K562 (cell line): ENCODE results near the gene TAF10. TPM values are rescaled to one million over a fixed set of nuclear protein-coding genes. Genes with fewer than 3 reads are reported as not detected.

Experiments used
- ATAC-seq: fragments of 200-7000 bp; cut with Tn5 transposase; 3 replicates; pipeline ENCODE4 v1.9.1; 2020; ENCODE audit warnings: moderate library complexity
- BruUV-seq: library from RNA; stranded (reverse); fragments of 400-500 nt; replicated peaks from 2 replicates; lab custom pipeline; 2021; lab: Mats Ljungman, UMichigan
- CTCF ChIA-PET: fragments of 300-600 bp; formaldehyde crosslinking; extraction: SDS; loops from one replicate; lab custom pipeline; 2021; ENCODE audit warnings: low intra/inter-chr PET ratio; lab: Yijun Ruan, JAX
- POLR2A ChIA-PET: fragments of 300-600, 350-650 bp; sonication (Branson Sonifier 250); formaldehyde crosslinking; extraction: SDS; loops from one replicate; lab custom pipeline; 2021; ENCODE audit warnings: antibody characterized with exemption, inconsistent platforms; lab: Yijun Ruan, JAX
- DNase-seq, 4 experiments: peaks; one replicate each; pipeline versions ENCODE4 v3.0.0 to v3.0.0-alpha.2; 2011 to 2018; ENCODE audit warnings: low spot score in 3 of 4, mixed read lengths in 3 of 4; ENCODE audit errors: extremely low read depth in 1 of 4
- FAIRE-seq: peaks from 2 replicates; lab custom pipeline; 2011; peaks lifted over from hg19 to GRCh38; lab: Jason Lieb, UNC
- H2AFZ ChIP-seq: 2 replicates; pipeline ENCODE4 v1.6.0; 2011; ENCODE audit warnings: low read depth, low read length, control low read depth, inconsistent platforms
- H3K27ac ChIP-seq: fragments of 200-600 bp; 3 replicates; pipeline ENCODE4 v1.8.0; 2011; ENCODE audit warnings: low read depth, mild to moderate bottlenecking, control low read depth, inconsistent platforms, low read length, moderate library complexity, mixed read lengths; ENCODE audit errors: extremely low read depth
- H3K27me3 ChIP-seq, 2 experiments: fragments of 300-600 bp in 1 of 2; 2 replicates in 1 of 2; 3 replicates in 1 of 2; pipeline versions ENCODE4 v1.6.0 to v1.8.0; 2011; ENCODE audit warnings: inconsistent platforms in 2 of 2, low read length in 2 of 2, mild to moderate bottlenecking in 1 of 2, mixed read lengths in 1 of 2, moderate library complexity in 1 of 2; ENCODE audit not compliant: control insufficient read depth in 2 of 2, insufficient read depth in 2 of 2
- H3K36me3 ChIP-seq: fragments of 300-600 bp; 3 replicates; pipeline ENCODE4 v1.8.0; 2011; ENCODE audit warnings: mild to moderate bottlenecking, low read length, inconsistent platforms; ENCODE audit not compliant: control insufficient read depth, insufficient read depth
- H3K4me1 ChIP-seq, 2 experiments: fragments of 200-600 bp in 1 of 2; replicated peaks in 1 of 2; 2 replicates in 1 of 2; 3 replicates in 1 of 2; pipeline versions ENCODE4 v1.5.1 to v1.8.0; 2011; ENCODE audit warnings: inconsistent platforms in 2 of 2, low read length in 2 of 2, mild to moderate bottlenecking in 1 of 2, mixed read lengths in 1 of 2, moderate library complexity in 1 of 2; ENCODE audit not compliant: control insufficient read depth in 2 of 2, insufficient read depth in 2 of 2
- H3K4me2 ChIP-seq: 2 replicates; pipeline ENCODE4 v1.6.1; 2011; ENCODE audit warnings: low read length, control low read depth, inconsistent platforms, mixed read lengths; ENCODE audit not compliant: insufficient read depth
- H3K4me3 ChIP-seq: fragments of 200-600 bp; sonication (generic), shearing (Covaris generic); 2 replicates; pipeline ENCODE4 v1.5.1; 2016; ENCODE audit warnings: control low read depth, inconsistent platforms
- H3K79me2 ChIP-seq: fragments of 200-600 bp; 3 replicates; pipeline ENCODE4 v1.8.0; 2011; ENCODE audit warnings: low read length, inconsistent platforms; ENCODE audit not compliant: control insufficient read depth, insufficient read depth
- H3K9ac ChIP-seq, 2 experiments: 2 replicates each; pipeline versions ENCODE4 v1.6.0 to v1.6.1; 2011; ENCODE audit warnings: low read depth in 2 of 2, low read length in 2 of 2, control low read depth in 1 of 2, inconsistent platforms in 1 of 2, mild to moderate bottlenecking in 1 of 2, mixed read lengths in 1 of 2; ENCODE audit not compliant: insufficient read depth in 1 of 2
- H3K9me1 ChIP-seq: one replicate; pipeline ENCODE4 v1.6.0; 2011; ENCODE audit warnings: inconsistent platforms, mild to moderate bottlenecking, low read length, moderate library complexity; ENCODE audit not compliant: control insufficient read depth, insufficient read depth
- H3K9me3 ChIP-seq: replicated peaks from 2 replicates; pipeline ENCODE4 v1.5.1; 2011; ENCODE audit warnings: low read depth, low read length, inconsistent platforms; ENCODE audit not compliant: control insufficient read depth, insufficient read depth
- H4K20me1 ChIP-seq: replicated peaks from 2 replicates; pipeline ENCODE4 v1.6.1; 2011; ENCODE audit warnings: low read length, inconsistent platforms, mixed read lengths; ENCODE audit not compliant: control insufficient read depth, insufficient read depth
- ATF2 ChIP-seq: sonication (generic); formaldehyde crosslinking; IDR thresholded peaks from 2 replicates; pipeline ENCODE4 v1.8.1; 2022; ENCODE audit warnings: missing genetic modification reagents
- CBX5 ChIP-seq: IDR thresholded peaks from 2 replicates; pipeline ENCODE4 v1.6.1; 2014; ENCODE audit warnings: low read depth, borderline replicate concordance
- CEBPZ ChIP-seq: fragments of 150-350 bp; IDR thresholded peaks from 2 replicates; pipeline ENCODE4 v1.6.1; 2014; ENCODE audit warnings: low read depth, mild to moderate bottlenecking, low read length, borderline replicate concordance
- E2F1 ChIP-seq: sonication (generic); formaldehyde crosslinking; IDR thresholded peaks from 2 replicates; pipeline ENCODE4 v1.8.1; 2023; ENCODE audit warnings: mild to moderate bottlenecking, missing genetic modification reagents, moderate library complexity
- ESRRB ChIP-seq: fragments of 250-450 bp; sonication (Bioruptor Pico); IDR thresholded peaks from 2 replicates; pipeline ENCODE4 v1.5.0; 2020; ENCODE audit warnings: mild to moderate bottlenecking, moderate library complexity, borderline replicate concordance
- HDAC1 ChIP-seq, 2 experiments: fragments of 450-650 bp; IDR thresholded peaks; 2 replicates each; pipeline ENCODE4 v1.6.1; 2016 to 2017; ENCODE audit warnings: inconsistent platforms in 1 of 2, mild to moderate bottlenecking in 1 of 2, moderate library complexity in 1 of 2
- LARP7 ChIP-seq: fragments of 450-650 bp; IDR thresholded peaks from 2 replicates; pipeline ENCODE4 v1.6.1; 2016
- MEF2A ChIP-seq: IDR thresholded peaks from 2 replicates; pipeline ENCODE4 v1.6.1; 2011; ENCODE audit warnings: low read depth, mild to moderate bottlenecking, low read length, moderate library complexity; ENCODE audit not compliant: control insufficient read depth
- PTRF ChIP-seq: fragments of 450-650 bp; IDR thresholded peaks from 2 replicates; pipeline ENCODE4 v1.6.1; 2016; ENCODE audit warnings: mild to moderate bottlenecking, missing genetic modification characterization, missing compliant biosample characterization
- SMAD4 ChIP-seq: fragments of 250-450 bp; sonication (Bioruptor Pico); conservative IDR thresholded peaks from 2 replicates; pipeline ENCODE4 v1.8.0; 2021; ENCODE audit warnings: inconsistent platforms, mild to moderate bottlenecking, moderate library complexity
- SMARCC2 ChIP-seq: fragments of 450-650 bp; IDR thresholded peaks from 2 replicates; pipeline ENCODE4 v1.6.1; 2017; ENCODE audit warnings: antibody characterized with exemption, moderate library complexity, mild to moderate bottlenecking, low read depth
- STAT5B ChIP-seq: fragments of 250-450 bp; sonication (Bioruptor Pico); IDR thresholded peaks from 2 replicates; pipeline ENCODE4 v1.8.0; 2021; ENCODE audit warnings: mild to moderate bottlenecking, inconsistent platforms
- ZC3H11A ChIP-seq: IDR thresholded peaks from 2 replicates; pipeline ENCODE4 v1.6.1; 2012; ENCODE audit warnings: low read depth, low read length, improper control_type of control experiment
- ZNF511 ChIP-seq: sonication (generic); formaldehyde crosslinking; IDR thresholded peaks from 2 replicates; pipeline ENCODE4 v1.8.0; 2022; ENCODE audit warnings: mild to moderate bottlenecking, missing genetic modification reagents
- WGBS: fragments of 100-300 bp; shearing (Covaris generic); methylation state at CpG from one replicate; pipeline ENCODE4 v1.1.6; 2016; ENCODE audit warnings: low coverage, mixed read lengths; ENCODE audit not compliant: insufficient coverage; ENCODE audit errors: missing lambda C conversion rate; 5-methylcytosine and 5-hydroxymethylcytosine counted together
- in situ Hi-C: fragments of 300-500 bp; cut with MboI; formaldehyde crosslinking; loops from 4 replicates; pipeline ENCODE4 v1.15.0; 2018; ENCODE audit warnings: inconsistent platforms, mixed read lengths
- intact Hi-C: fragments of 100-400 bp; cut with micrococcal nuclease; formaldehyde crosslinking; loops from 2 replicates; pipeline ENCODE4 v1.14.2; 2022
- polyA plus RNA-seq, 8 experiments: library from polyadenylated mRNA; depleted of rRNA in 4 of 8; stranded (reverse) in 5 of 8; unstranded in 3 of 8; fragments of >200 nt; fragmentation: Nextera tagmentation in 2 of 8; fragmentation: Illumina TruSeq in 1 of 8; extraction: Ambion mirVana in 2 of 8; extraction: Trizol in 1 of 8; gene quantifications; 2 replicates each; pipeline versions ENCODE4 v1.2.1 to v1.2.3, GENCODE V29; 2011 to 2014; ENCODE audit warnings: inconsistent platforms in 1 of 8, missing spikeins in 1 of 8
- total RNA-seq, 7 experiments: library from RNA; depleted of rRNA in 6 of 7; stranded (reverse); fragments of >200 nt in 6 of 7; fragmentation: Illumina TruSeq in 2 of 7; extraction: Trizol in 2 of 7; gene quantifications; 2 replicates each; pipeline versions ENCODE4 v1.2.1 to v1.2.3, GENCODE V29; 2011 to 2021; ENCODE audit warnings: low replicate concordance in 1 of 7

TAF10 gene
- total and polyA plus RNA-seq, 9 of the 15 experiments (the other 6 are each of a cell fraction or from before 2014, with no cell fraction given) = 19.5 to 197 (median 121) TPM

GRCh38 chr11:6588018-6588417 lies 24.0 kb downstream of the TAF10 start (continued):
- TF ChIP-seq CBX5 (no peak), CEBPZ (no peak), ESRRB (CRISPR knock-in tag) (no peak), ATF2 (CRISPR knock-in tag) (no peak)

- 82% methylated on average over 11 of the region's 11 CpGs for WGBS
- Histone ChIP-seq H3K9me3 (peaks cover 10% of the 10 kb centered on the region), H3K36me3 (peaks cover 8% of the 10 kb centered on the region; the same call in 1 of the 3 replicates), H3K79me2 (no peaks in the 10 kb centered on the region), H3K9me1 (no peaks in the 10 kb centered on the region), H3K9ac (no peak overlapping the region), H3K27ac (no peak overlapping the region), H3K4me1 (peaks cover 0 to 5% of the 10 kb centered on the region in 2 experiments; a peak in 2 of 5 replicates), H2AFZ (no peak overlapping the region), H3K27me3 (no peaks in the 10 kb centered on the region), H3K4me3 (no peak overlapping the region), H4K20me1 (no peaks in the 10 kb centered on the region), H3K4me2 (no peak overlapping the region)
- ChIA-PET POLR2A (interaction anchor here (0.6 to 1.8 kb wide), 6 partner anchors 12 to 472 kb away, joined by 3 to 8 read pairs (median 3); partner anchors contain the start of gene TAF10), CTCF (no interaction called here)
- DNase-seq = no peak
- in situ Hi-C loops = no loop called here
- intact Hi-C loops = no loop called here
- ATAC-seq = no peak
- BruUV-seq = no TSS peak
- FAIRE-seq = no peak
- TF ChIP-seq SMAD4 (CRISPR knock-in tag) (no peak), MEF2A (no peak), PTRF (no peak), ZNF511 (CRISPR knock-in tag) (no peak), E2F1 (CRISPR knock-in tag) (no peak), STAT5B (CRISPR knock-in tag) (no peak), HDAC1 (IDR thresholded peaks at IDR 0.05) (no peak), SMARCC2 (no peak), ZC3H11A (no peak), LARP7 (no peak)
These were observed 24.6 kb downstream of the TAF10 start for GRCh38 chr11:6587360-6587953.
